ENCODE data around the gene SLC4A5.
A peak's percentile ranks its signal among the peaks of the same experiment; 100 is the strongest.

Gene SLC4A5

GRCh38 chr2:74381751-74382150 lies 38.5 kb upstream of the SLC4A5 start:
- Histone ChIP-seq H3K4me1 (ENCODE audit: control insufficient read depth in 2 of 2, insufficient read depth in 2 of 2, low read length in 2 of 2) (peaks cover 0 to 7% of the 10 kb centered on the region in 2 donors), H3K4me3 (ENCODE audit: low read length in 2 of 2) (no peak overlapping the region), H3K27ac (ENCODE audit: low read depth in 2 of 2, low read length in 2 of 2) (no peak overlapping the region), H3K36me3 (ENCODE audit: control insufficient read depth in 2 of 2, insufficient read depth in 2 of 2, low read length in 2 of 2) (peaks cover 10 to 16% of the 10 kb centered on the region in 2 donors), H3K27me3 (ENCODE audit: control insufficient read depth in 2 of 2, insufficient read depth in 2 of 2, low read length in 2 of 2) (no peaks in the 10 kb centered on the region), H3K9ac (ENCODE audit: low read depth in 1 of 2, low read length in 2 of 2) (no peak overlapping the region), H3K9me3 (ENCODE audit: control insufficient read depth in 2 of 2, low read length in 2 of 2) (no peaks in the 10 kb centered on the region)

- no peak within 1 kb of the TSS for H3K27ac ChIP-seq (ENCODE audit: low read depth in 2 of 2, low read length in 2 of 2)
- H3K9me3 ChIP-seq (ENCODE audit: control insufficient read depth in 2 of 2, low read length in 2 of 2): no peaks in the 10 kb centered on the region
- no peaks in the 10 kb centered on the region for H3K27me3 ChIP-seq (ENCODE audit: control insufficient read depth in 2 of 2, insufficient read depth in 2 of 2, low read length in 2 of 2)
- peaks cover 15 to 25% of the 10 kb centered on the region in 2 donors for H3K36me3 ChIP-seq (ENCODE audit: control insufficient read depth in 2 of 2, insufficient read depth in 2 of 2, low read length in 2 of 2)
- H3K4me3 ChIP-seq (ENCODE audit: low read length in 2 of 2): peak within 1 kb of the TSS; percentile 42 to 51
- H3K9ac ChIP-seq (ENCODE audit: low read depth in 1 of 2, low read length in 2 of 2): no peak within 1 kb of the TSS
- H3K4me1 ChIP-seq (ENCODE audit: control insufficient read depth in 2 of 2, insufficient read depth in 2 of 2, low read length in 2 of 2): peaks cover 0 to 7% of the 10 kb centered on the region in 2 donors
These were observed 36.9 kb upstream of the SLC4A5 start, which contains the start of gene DCTN1 for GRCh38 chr2:74379851-74380789. Gene DCTN1 (minus strand): TSS chr2:74380311. CDS start chr2:74380037, 274 bp downstream.

GRCh38 chr2:74378007-74378406 lies 34.8 kb upstream of the SLC4A5 start:
- no peak overlapping the region for H3K27ac ChIP-seq (ENCODE audit: low read depth in 2 of 2, low read length in 2 of 2)
- no peak overlapping the region for H3K9ac ChIP-seq (ENCODE audit: low read depth in 1 of 2, low read length in 2 of 2)
- H3K4me1 ChIP-seq (ENCODE audit: control insufficient read depth in 2 of 2, insufficient read depth in 2 of 2, low read length in 2 of 2): peaks cover 10 to 14% of the 10 kb centered on the region in 2 donors
- no peak overlapping the region for H3K4me3 ChIP-seq (ENCODE audit: low read length in 2 of 2)
- no peaks in the 10 kb centered on the region for H3K27me3 ChIP-seq (ENCODE audit: control insufficient read depth in 2 of 2, insufficient read depth in 2 of 2, low read length in 2 of 2)
- no peaks in the 10 kb centered on the region for H3K9me3 ChIP-seq (ENCODE audit: control insufficient read depth in 2 of 2, low read length in 2 of 2)
- peaks cover 15 to 21% of the 10 kb centered on the region in 2 donors for H3K36me3 ChIP-seq (ENCODE audit: control insufficient read depth in 2 of 2, insufficient read depth in 2 of 2, low read length in 2 of 2)

- no peak overlapping the region for H3K4me3 ChIP-seq (ENCODE audit: low read length in 2 of 2)
- peaks cover 15 to 18% of the 10 kb centered on the region in 2 donors for H3K4me1 ChIP-seq (ENCODE audit: control insufficient read depth in 2 of 2, insufficient read depth in 2 of 2, low read length in 2 of 2)
- no peak overlapping the region for H3K27ac ChIP-seq (ENCODE audit: low read depth in 2 of 2, low read length in 2 of 2)
- peaks cover 21 to 30% of the 10 kb centered on the region in 2 donors for H3K36me3 ChIP-seq (ENCODE audit: control insufficient read depth in 2 of 2, insufficient read depth in 2 of 2, low read length in 2 of 2)
- no peaks in the 10 kb centered on the region for H3K27me3 ChIP-seq (ENCODE audit: control insufficient read depth in 2 of 2, insufficient read depth in 2 of 2, low read length in 2 of 2)
- no peak overlapping the region for H3K9ac ChIP-seq (ENCODE audit: low read depth in 1 of 2, low read length in 2 of 2)
- H3K9me3 ChIP-seq (ENCODE audit: control insufficient read depth in 2 of 2, low read length in 2 of 2): no peaks in the 10 kb centered on the region
These were observed 32.6 kb upstream of the SLC4A5 start for GRCh38 chr2:74375838-74376237.

- Histone ChIP-seq H3K4me1 (ENCODE audit: control insufficient read depth in 2 of 2, insufficient read depth in 2 of 2, low read length in 2 of 2) (peaks cover 12 to 15% of the 10 kb centered on the region in 2 donors), H3K36me3 (ENCODE audit: control insufficient read depth in 2 of 2, insufficient read depth in 2 of 2, low read length in 2 of 2) (peaks cover 33 to 42% of the 10 kb centered on the region in 2 donors), H3K9me3 (ENCODE audit: control insufficient read depth in 2 of 2, low read length in 2 of 2) (no peaks in the 10 kb centered on the region), H3K27me3 (ENCODE audit: control insufficient read depth in 2 of 2, insufficient read depth in 2 of 2, low read length in 2 of 2) (no peaks in the 10 kb centered on the region), H3K4me3 (ENCODE audit: low read length in 2 of 2) (peak overlapping the region in 1 of 2 donors; percentile 55), H3K9ac (ENCODE audit: low read depth in 1 of 2, low read length in 2 of 2) (peak overlapping the region in 1 of 2 donors; percentile 18), H3K27ac (ENCODE audit: low read depth in 2 of 2, low read length in 2 of 2) (peak overlapping the region in 1 of 2 donors; percentile 45)
These were observed 31.4 kb upstream of the SLC4A5 start for GRCh38 chr2:74374509-74375205.

GRCh38 chr2:74373985-74374384 lies 30.8 kb upstream of the SLC4A5 start:
- Histone ChIP-seq H3K4me1 (ENCODE audit: control insufficient read depth in 2 of 2, insufficient read depth in 2 of 2, low read length in 2 of 2) (peaks cover 12 to 15% of the 10 kb centered on the region in 2 donors), H3K9me3 (ENCODE audit: control insufficient read depth in 2 of 2, low read length in 2 of 2) (no peaks in the 10 kb centered on the region), H3K27me3 (ENCODE audit: control insufficient read depth in 2 of 2, insufficient read depth in 2 of 2, low read length in 2 of 2) (no peaks in the 10 kb centered on the region), H3K4me3 (ENCODE audit: low read length in 2 of 2) (peak overlapping the region in 1 of 2 donors; percentile 55), H3K9ac (ENCODE audit: low read depth in 1 of 2, low read length in 2 of 2) (peak overlapping the region in 1 of 2 donors; percentile 18), H3K36me3 (ENCODE audit: control insufficient read depth in 2 of 2, insufficient read depth in 2 of 2, low read length in 2 of 2) (peaks cover 37 to 47% of the 10 kb centered on the region in 2 donors), H3K27ac (ENCODE audit: low read depth in 2 of 2, low read length in 2 of 2) (peak overlapping the region in 1 of 2 donors; percentile 45)

- peak overlapping the region; percentile 19 to 54 for H3K27ac ChIP-seq (ENCODE audit: low read depth in 2 of 2, low read length in 2 of 2)
- peaks cover 44 to 55% of the 10 kb centered on the region in 2 donors for H3K36me3 ChIP-seq (ENCODE audit: control insufficient read depth in 2 of 2, insufficient read depth in 2 of 2, low read length in 2 of 2)
- H3K4me3 ChIP-seq (ENCODE audit: low read length in 2 of 2): peak overlapping the region in 1 of 2 donors; percentile 34
- H3K4me1 ChIP-seq (ENCODE audit: control insufficient read depth in 2 of 2, insufficient read depth in 2 of 2, low read length in 2 of 2): peaks cover 12 to 15% of the 10 kb centered on the region in 2 donors
- no peaks in the 10 kb centered on the region for H3K9me3 ChIP-seq (ENCODE audit: control insufficient read depth in 2 of 2, low read length in 2 of 2)
- H3K27me3 ChIP-seq (ENCODE audit: control insufficient read depth in 2 of 2, insufficient read depth in 2 of 2, low read length in 2 of 2): no peaks in the 10 kb centered on the region
- no peak overlapping the region for H3K9ac ChIP-seq (ENCODE audit: low read depth in 1 of 2, low read length in 2 of 2)
These were observed 30.0 kb upstream of the SLC4A5 start for GRCh38 chr2:74373221-74373676.

- Histone ChIP-seq H3K4me3 (ENCODE audit: low read length in 2 of 2) (peak overlapping the region in 1 of 2 donors; percentile 34), H3K27ac (ENCODE audit: low read depth in 2 of 2, low read length in 2 of 2) (no peak overlapping the region), H3K36me3 (ENCODE audit: control insufficient read depth in 2 of 2, insufficient read depth in 2 of 2, low read length in 2 of 2) (peaks cover 47 to 57% of the 10 kb centered on the region in 2 donors), H3K4me1 (ENCODE audit: control insufficient read depth in 2 of 2, insufficient read depth in 2 of 2, low read length in 2 of 2) (peaks cover 12 to 15% of the 10 kb centered on the region in 2 donors), H3K9ac (ENCODE audit: low read depth in 1 of 2, low read length in 2 of 2) (no peak overlapping the region), H3K9me3 (ENCODE audit: control insufficient read depth in 2 of 2, low read length in 2 of 2) (no peaks in the 10 kb centered on the region), H3K27me3 (ENCODE audit: control insufficient read depth in 2 of 2, insufficient read depth in 2 of 2, low read length in 2 of 2) (no peaks in the 10 kb centered on the region)
These were observed 29.5 kb upstream of the SLC4A5 start for GRCh38 chr2:74372674-74373073.

GRCh38 chr2:74371421-74371820 lies 28.2 kb upstream of the SLC4A5 start:
- no peak overlapping the region for H3K4me3 ChIP-seq (ENCODE audit: low read length in 2 of 2)
- no peak overlapping the region for H3K27ac ChIP-seq (ENCODE audit: low read depth in 2 of 2, low read length in 2 of 2)
- no peaks in the 10 kb centered on the region for H3K9me3 ChIP-seq (ENCODE audit: control insufficient read depth in 2 of 2, low read length in 2 of 2)
- H3K4me1 ChIP-seq (ENCODE audit: control insufficient read depth in 2 of 2, insufficient read depth in 2 of 2, low read length in 2 of 2): peaks cover 12 to 15% of the 10 kb centered on the region in 2 donors
- H3K9ac ChIP-seq (ENCODE audit: low read depth in 1 of 2, low read length in 2 of 2): no peak overlapping the region
- H3K27me3 ChIP-seq (ENCODE audit: control insufficient read depth in 2 of 2, insufficient read depth in 2 of 2, low read length in 2 of 2): no peaks in the 10 kb centered on the region
- H3K36me3 ChIP-seq (ENCODE audit: control insufficient read depth in 2 of 2, insufficient read depth in 2 of 2, low read length in 2 of 2): peaks cover 53 to 59% of the 10 kb centered on the region in 2 donors

All from mucosa of rectum (tissue), 2 donors.